ENCODE results near the gene SLC22A16.

DNA sequence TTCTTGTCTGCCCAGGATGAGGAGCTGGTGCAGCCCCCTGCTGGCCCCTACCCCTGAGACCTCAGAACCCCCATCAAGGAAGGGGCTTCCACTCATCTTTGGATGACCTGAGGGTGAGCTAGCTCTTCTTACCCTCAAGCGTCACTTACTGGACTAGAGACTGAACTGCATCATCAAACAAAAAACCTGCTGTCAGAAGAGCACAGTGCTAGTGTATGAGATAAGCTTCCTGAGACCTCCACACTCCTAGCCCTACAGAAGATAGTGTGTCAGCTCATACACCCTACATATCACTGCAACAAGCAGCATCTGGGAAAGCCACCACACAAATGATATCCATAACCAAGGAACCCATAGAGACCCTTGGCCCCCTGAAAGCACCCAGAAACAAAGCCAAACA is 15.0 kb downstream of the SLC22A16 start:
- TF ChIP-seq, protein P1, sequence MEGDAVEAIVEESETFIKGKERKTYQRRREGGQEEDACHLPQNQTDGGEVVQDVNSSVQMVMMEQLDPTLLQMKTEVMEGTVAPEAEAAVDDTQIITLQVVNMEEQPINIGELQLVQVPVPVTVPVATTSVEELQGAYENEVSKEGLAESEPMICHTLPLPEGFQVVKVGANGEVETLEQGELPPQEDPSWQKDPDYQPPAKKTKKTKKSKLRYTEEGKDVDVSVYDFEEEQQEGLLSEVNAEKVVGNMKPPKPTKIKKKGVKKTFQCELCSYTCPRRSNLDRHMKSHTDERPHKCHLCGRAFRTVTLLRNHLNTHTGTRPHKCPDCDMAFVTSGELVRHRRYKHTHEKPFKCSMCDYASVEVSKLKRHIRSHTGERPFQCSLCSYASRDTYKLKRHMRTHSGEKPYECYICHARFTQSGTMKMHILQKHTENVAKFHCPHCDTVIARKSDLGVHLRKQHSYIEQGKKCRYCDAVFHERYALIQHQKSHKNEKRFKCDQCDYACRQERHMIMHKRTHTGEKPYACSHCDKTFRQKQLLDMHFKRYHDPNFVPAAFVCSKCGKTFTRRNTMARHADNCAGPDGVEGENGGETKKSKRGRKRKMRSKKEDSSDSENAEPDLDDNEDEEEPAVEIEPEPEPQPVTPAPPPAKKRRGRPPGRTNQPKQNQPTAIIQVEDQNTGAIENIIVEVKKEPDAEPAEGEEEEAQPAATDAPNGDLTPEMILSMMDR (IDR thresholded peaks at IDR 0.05 in 2 of 3, conservative IDR thresholded peaks at IDR 0.05 in 1 of 3; ENCODE audit: borderline replicate concordance in 1 of 3, insufficient read depth in 1 of 3, low read depth in 2 of 3, low read length in 2 of 3) = no peak
- TF ChIP-seq ZFX (IDR thresholded peaks at IDR 0.05) = no peak
- TF ChIP-seq POLR2AphosphoS5 (IDR thresholded peaks at IDR 0.05; ENCODE audit: low read depth, low read length) = no peak
- no peak for TF ChIP-seq POLR2A (IDR thresholded peaks at IDR 0.05; ENCODE audit: borderline replicate concordance, extremely low read depth, insufficient read depth, insufficient read length)
- TF ChIP-seq, protein P2, sequence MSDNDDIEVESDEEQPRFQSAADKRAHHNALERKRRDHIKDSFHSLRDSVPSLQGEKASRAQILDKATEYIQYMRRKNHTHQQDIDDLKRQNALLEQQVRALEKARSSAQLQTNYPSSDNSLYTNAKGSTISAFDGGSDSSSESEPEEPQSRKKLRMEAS (IDR thresholded peaks at IDR 0.05) = no peak
- TF ChIP-seq, protein P3, sequence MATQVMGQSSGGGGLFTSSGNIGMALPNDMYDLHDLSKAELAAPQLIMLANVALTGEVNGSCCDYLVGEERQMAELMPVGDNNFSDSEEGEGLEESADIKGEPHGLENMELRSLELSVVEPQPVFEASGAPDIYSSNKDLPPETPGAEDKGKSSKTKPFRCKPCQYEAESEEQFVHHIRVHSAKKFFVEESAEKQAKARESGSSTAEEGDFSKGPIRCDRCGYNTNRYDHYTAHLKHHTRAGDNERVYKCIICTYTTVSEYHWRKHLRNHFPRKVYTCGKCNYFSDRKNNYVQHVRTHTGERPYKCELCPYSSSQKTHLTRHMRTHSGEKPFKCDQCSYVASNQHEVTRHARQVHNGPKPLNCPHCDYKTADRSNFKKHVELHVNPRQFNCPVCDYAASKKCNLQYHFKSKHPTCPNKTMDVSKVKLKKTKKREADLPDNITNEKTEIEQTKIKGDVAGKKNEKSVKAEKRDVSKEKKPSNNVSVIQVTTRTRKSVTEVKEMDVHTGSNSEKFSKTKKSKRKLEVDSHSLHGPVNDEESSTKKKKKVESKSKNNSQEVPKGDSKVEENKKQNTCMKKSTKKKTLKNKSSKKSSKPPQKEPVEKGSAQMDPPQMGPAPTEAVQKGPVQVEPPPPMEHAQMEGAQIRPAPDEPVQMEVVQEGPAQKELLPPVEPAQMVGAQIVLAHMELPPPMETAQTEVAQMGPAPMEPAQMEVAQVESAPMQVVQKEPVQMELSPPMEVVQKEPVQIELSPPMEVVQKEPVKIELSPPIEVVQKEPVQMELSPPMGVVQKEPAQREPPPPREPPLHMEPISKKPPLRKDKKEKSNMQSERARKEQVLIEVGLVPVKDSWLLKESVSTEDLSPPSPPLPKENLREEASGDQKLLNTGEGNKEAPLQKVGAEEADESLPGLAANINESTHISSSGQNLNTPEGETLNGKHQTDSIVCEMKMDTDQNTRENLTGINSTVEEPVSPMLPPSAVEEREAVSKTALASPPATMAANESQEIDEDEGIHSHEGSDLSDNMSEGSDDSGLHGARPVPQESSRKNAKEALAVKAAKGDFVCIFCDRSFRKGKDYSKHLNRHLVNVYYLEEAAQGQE (IDR thresholded peaks at IDR 0.05; ENCODE audit: low read depth) = no peak
- no peak for TF ChIP-seq CEBPB (IDR thresholded peaks at IDR 0.05; ENCODE audit: low read depth)
- TF ChIP-seq YY1 (IDR thresholded peaks at IDR 0.05; ENCODE audit: extremely low read depth, insufficient replicate concordance, low read depth, low read length) = no peak
- TF ChIP-seq JUND (IDR thresholded peaks at IDR 0.05) = no peak

Data from HCT116 (cell line).